Activated CD4-positive, alpha-beta T cell treated with anti-CD3 and anti-CD28 coated beads for 4 hours (primary cell): Measurements from ENCODE around the gene ACAP2.
"Not testable (repeated sequence)": the region's sequence is repeated elsewhere in the genome, so short reads cannot be mapped to it uniquely, and the experiment has no call there.

Source experiments
- DNase-seq, 2 donors: peaks; one replicate each; pipeline ENCODE4 v3.0.0-alpha.2; 2020

The ACAP2 gene

DNA sequence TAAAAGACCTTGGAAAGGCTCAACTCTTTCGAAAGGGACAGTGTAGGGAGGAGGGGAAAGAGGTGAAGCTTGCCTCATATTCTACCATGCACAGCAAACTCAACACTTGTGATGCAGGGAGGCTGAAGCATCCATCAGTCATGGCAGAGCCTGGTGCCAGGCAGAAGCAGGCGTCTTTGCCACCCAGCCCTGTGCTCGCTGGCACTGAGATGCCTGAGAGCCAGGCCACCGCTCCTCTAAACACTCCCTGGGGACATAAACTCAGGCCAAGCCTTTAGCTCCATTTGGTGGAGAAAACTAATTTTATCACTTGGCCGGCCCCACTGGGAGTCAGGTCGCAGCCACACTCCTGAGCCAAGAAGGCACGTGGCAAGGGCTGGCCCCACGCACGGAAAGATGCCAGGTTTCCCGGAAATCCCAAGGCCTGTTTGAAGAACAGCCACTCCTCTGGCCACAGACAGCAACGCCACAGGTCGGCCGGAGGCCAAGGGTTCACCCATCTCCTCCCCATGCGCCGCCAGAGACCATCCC is 202.6 kb downstream of the ACAP2 start:
- DNase-seq, result no peak

DNA sequence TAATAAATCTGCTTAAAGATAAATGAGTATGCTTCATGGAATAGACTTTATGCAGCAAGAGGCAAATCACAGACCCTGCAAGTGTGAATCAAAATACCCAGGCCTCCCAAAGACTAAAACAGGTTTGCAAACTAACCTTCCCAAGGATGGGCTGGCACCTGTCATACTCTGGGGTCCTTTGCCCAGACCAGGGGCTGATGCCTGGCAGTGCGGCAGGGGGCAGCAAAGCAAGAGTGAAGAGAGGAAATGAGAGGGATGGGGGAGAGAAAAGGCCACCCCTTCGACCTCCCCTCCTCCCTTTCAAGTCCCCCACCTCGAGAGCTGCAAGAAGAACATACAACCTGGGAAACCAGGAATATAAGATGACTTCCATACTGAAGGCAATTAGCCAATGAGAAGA is 203.7 kb downstream of the ACAP2 start:
- no peak for DNase-seq

GRCh38 chr3:195238586-195239118 is 204.2 kb downstream of the ACAP2 start:
- no peak for DNase-seq

DNA sequence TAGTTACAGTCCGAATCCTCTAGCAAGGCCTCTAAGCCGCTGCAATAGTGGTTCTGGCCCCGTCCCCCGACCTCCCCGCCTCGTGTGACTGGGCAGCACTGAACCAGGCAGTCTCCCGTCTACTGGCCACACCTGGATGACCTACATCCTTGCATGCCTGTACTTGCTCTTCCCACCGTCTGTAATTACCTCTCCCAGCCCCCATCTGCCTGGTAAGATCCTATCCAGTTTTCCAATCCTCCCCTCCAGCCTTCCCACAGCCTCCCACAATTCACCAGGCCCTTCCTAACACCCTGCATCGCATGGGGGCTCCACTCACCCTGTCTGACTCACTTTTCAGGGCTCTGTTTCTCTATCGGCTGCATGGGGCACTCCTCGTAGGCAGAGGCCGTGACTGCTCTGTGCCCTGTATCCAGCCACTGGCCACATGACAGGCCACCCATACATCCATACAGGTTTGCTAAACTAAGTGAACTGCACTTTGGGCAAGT is 204.7 kb downstream of the ACAP2 start:
- DNase-seq, result no peak

DNA sequence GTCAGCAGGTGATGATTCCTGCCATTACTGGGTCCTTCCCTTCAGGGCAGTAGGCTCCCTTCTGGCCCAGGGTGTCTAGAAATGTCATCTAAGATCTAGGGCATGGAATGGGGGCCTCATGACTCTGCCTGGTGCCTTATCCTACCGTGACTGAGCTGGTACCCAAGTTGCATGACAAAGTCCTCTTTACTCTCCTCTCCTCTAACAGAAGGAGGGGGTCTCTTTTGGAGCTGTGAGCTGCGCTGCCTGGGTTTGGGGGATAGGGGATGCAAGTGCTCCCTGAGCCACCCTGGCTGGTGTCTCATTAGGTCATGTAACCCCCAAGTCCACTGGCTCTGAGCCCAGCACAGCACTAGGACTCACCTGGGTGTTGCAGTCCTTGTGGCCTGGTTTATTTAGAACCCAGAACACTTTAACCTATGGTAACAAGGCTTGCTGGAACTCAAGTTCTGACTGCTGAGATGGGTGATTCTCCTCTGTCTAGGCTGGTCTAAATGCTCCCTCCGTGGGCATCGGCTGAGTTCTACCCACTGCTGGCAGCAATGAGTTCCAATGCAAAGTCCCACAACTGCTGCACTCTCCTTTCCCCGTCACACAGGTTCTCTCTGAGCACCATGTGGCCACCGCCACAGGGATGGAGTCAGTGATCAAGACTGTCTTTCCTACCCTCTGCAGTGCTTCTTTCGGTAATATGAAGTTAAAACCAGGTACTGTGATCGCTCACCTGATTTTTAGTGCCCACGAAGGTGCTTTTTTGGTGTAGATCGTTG is 205.8 kb downstream of the ACAP2 start:
- no peak for DNase-seq

GRCh38 chr3:195236076-195236798 is 206.6 kb downstream of the ACAP2 start:
- no peak for DNase-seq

- no peak for DNase-seq
Observed at GRCh38 chr3:195230244-195230643, 212.6 kb downstream of the ACAP2 start.

DNA sequence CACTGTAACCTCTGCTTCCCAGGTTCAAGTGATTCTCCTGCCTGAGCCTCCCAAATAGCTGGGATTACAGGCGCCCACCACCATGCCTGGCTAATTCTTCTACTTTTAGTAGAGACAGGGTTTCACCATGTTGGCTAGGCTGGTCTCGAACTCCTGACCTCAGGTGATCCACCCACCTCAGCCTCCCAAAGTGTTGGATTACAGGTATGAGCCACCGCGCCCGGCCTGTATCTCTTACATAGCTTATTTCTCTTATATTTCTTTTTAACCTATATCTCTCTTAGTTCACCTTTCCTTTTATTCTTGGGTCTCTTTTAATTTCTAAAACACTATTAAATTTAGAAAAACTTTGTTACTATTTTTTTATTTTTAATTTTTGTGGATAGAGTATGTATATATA is 213.9 kb downstream of the ACAP2 start:
- not testable (repeated sequence) for DNase-seq

- no peak for DNase-seq
Observed at GRCh38 chr3:195227871-195228270, 214.9 kb downstream of the ACAP2 start.

DNA sequence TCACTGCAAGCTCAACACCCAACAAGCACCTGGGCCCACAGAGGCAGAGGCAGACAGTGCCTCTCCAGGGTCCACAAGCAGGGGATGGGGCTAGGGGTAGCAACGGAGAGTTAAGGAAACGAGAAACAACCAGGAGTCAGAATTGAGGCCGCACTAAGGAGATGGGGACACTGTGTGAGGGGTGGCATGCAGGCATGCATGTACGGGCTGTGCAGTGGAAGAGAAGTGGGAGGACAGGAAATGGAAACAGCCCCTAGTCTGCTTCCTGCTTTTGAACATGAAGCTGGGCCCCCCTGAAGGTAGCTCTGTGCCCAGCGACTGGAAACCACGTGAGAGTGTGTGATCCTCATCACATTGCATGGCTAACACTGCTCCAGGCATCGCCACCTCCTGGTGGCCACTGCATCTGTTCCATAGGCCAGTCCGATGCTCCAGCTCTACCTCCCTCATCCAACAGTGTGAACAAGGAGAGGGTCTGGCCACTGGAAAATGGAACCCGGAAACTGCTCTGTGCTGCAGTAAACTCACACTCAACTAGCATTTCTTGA is 215.8 kb downstream of the ACAP2 start:
- DNase-seq, result no peak

DNA sequence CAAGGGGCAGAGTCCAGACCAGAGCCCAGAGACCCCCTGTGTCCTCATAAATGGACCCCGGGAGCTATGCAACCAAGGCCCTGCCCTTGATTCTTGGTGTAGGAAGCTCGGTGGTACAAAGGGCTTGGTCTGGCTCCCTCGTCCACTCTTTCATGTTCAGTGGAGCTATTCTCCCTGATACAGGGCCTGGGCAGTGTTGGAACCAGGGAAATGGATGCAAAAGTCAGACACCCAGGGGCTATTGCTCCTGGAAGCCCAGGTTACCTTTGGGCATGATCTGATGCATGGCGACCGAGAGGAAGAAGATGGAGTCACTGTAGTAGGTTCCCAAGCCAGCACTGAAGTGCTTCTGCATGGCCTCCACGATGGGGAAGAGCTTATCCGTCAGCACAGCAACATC is 216.4 kb downstream of the ACAP2 start:
- DNase-seq, result no peak

DNA sequence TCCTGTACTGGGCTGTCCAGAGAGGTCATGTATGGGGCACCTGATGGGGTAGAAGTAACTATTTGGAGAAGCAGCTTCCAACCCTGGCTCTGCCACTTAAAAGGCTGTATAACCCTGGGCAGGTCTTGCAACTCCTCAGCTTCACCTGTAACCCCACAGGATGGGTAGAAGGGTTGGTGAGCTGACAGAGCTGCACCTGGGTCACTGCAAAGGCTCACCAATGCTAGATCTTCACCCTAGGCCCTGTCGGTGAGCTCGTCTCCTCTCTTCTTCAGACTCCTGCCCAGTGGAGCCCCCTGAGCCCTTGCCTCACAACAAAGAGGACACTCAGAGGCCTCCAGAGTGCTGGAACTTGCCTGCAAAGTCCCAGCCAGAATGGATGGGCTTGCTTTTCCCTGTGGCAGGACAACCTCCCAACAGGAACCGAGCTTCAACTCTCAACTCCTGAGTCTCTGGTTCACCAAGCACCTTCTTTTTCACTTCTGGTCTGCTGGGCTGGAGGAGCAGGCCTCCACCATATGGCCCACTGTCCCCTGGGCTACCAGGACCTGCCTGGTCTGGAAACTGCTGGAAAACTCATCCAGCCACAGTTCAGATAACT is 217.7 kb downstream of the ACAP2 start:
- DNase-seq, result no peak
